ENCODE data around the gene KCNJ4.

DNA sequence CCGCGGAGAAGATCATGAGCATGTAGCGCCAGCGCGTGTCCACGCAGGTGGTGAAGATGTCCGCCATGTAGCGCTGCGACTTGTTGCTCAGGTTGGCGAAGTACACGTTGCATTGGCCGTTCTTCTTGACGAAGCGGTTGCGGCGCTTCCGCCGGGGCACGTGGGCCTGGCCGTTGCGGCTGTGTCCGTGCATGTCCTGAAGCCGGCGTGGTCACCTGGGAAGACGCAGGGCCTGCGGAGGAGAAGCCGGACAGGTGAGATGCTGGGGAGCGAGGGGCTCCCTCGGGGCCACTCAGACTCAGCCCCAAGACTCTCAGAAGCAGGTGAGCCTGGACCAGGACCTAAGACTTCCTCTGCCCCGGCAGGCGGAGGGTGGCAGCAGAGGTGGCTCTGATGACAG is 27.1 kb downstream of the KCNJ4 start:
- TF ChIP-seq EZH2 (IDR thresholded peaks at IDR 0.05; ENCODE audit: low read length, unreplicated experiment) (no peak), CTCF (conservative IDR thresholded peaks at IDR 0.05; ENCODE audit: low read depth, low read length) (no peak), EZH2phosphoT487 (IDR thresholded peaks at IDR 0.05; ENCODE audit: borderline replicate concordance, low read length) (no peak)
